Smooth muscle cell (in vitro differentiated cells): ENCODE results near the gene GRAP. TPM values are rescaled to one million over a fixed set of nuclear protein-coding genes. Genes with fewer than 3 reads are reported as not detected.

Experiments
- DNase-seq: peaks from one replicate; lab custom pipeline; 2025; ENCODE audit not compliant: unreplicated experiment; lab: John Stamatoyannopoulos, UW
- H2AFZ ChIP-seq: fragments of 200-600 bp; sonication (generic); 2 replicates; pipeline ENCODE4 v1.6.0; 2016; ENCODE audit warnings: antibody characterized with exemption, low read depth, mild to moderate bottlenecking
- H3F3A ChIP-seq: fragments of 200-600 bp; sonication (generic); 2 replicates; pipeline ENCODE4 v1.6.0; 2017; ENCODE audit warnings: antibody characterized with exemption, low read depth
- H3K27ac ChIP-seq: fragments of 200-600 bp; sonication (generic); 2 replicates; pipeline ENCODE4 v1.5.1; 2016; ENCODE audit warnings: low read depth, mild to moderate bottlenecking
- H3K27me3 ChIP-seq: fragments of 200-600 bp; sonication (generic); 2 replicates; pipeline ENCODE4 v1.6.1; 2016; ENCODE audit warnings: low read depth, mild to moderate bottlenecking
- H3K36me3 ChIP-seq: fragments of 200-600 bp; sonication (generic); 2 replicates; pipeline ENCODE4 v1.5.1; 2016; ENCODE audit warnings: low read depth
- H3K4me1 ChIP-seq: fragments of 200-600 bp; sonication (generic); 2 replicates; pipeline ENCODE4 v1.5.1; 2016; ENCODE audit warnings: low read depth
- H3K4me2 ChIP-seq: fragments of 200-600 bp; sonication (generic); 2 replicates; pipeline ENCODE4 v1.6.0; 2016; ENCODE audit warnings: mild to moderate bottlenecking
- H3K4me3 ChIP-seq: fragments of 200-600 bp; sonication (generic); 2 replicates; pipeline ENCODE4 v1.5.1; 2016; ENCODE audit warnings: mild to moderate bottlenecking
- H3K79me2 ChIP-seq: fragments of 200-600 bp; sonication (generic); 2 replicates; pipeline ENCODE4 v1.6.0; 2016; ENCODE audit warnings: low read depth, mild to moderate bottlenecking
- H3K9ac ChIP-seq: fragments of 200-600 bp; sonication (generic); 2 replicates; pipeline ENCODE4 v1.6.0; 2016; ENCODE audit warnings: low read depth
- H3K9me3 ChIP-seq: fragments of 200-600 bp; sonication (generic); replicated peaks from 2 replicates; pipeline ENCODE4 v1.5.1; 2016; ENCODE audit warnings: low read depth
- H4K20me1 ChIP-seq: fragments of 200-600 bp; sonication (generic); 2 replicates; pipeline ENCODE4 v1.6.0; 2016; ENCODE audit warnings: low read depth
- CTCF ChIP-seq: fragments of 200-600 bp; sonication (generic); IDR thresholded peaks from 2 replicates; pipeline ENCODE4 v1.5.1; 2017; ENCODE audit warnings: borderline replicate concordance, mild to moderate bottlenecking, antibody characterized with exemption; ENCODE audit not compliant: insufficient read depth, poor library complexity, severe bottlenecking
- WGBS: methylation state at CpG from one replicate; pipeline ENCODE4 v1.1.7; 2016; ENCODE audit warnings: low lambda C conversion rate; 5-methylcytosine and 5-hydroxymethylcytosine counted together
- polyA plus RNA-seq: library from polyadenylated mRNA; unstranded; fragments of >200 nt; fragmentation: Nextera tagmentation; extraction: Ambion mirVana; gene quantifications from 2 replicates; pipeline ENCODE4 v1.2.1, GENCODE V29; 2016
- total RNA-seq: library from RNA; depleted of rRNA; stranded (reverse); fragments of >200 nt; gene quantifications from 2 replicates; pipeline ENCODE4 v1.2.3, GENCODE V29; 2014

Gene GRAP
- total and polyA plus RNA-seq, 2 experiments from 2014 or later = 0.30 TPM; not detected in 1

- no peaks in the 10 kb centered on the region for H3F3A ChIP-seq
- peaks cover 21% of the 10 kb centered on the region for H3K79me2 ChIP-seq
- TF ChIP-seq CTCF = no peak
- WGBS = 58% methylated on average over 1 of the region's 1 CpG
- no peaks in the 10 kb centered on the region for H3K27me3 ChIP-seq
- no peaks in the 10 kb centered on the region for H3K4me1 ChIP-seq
- DNase-seq = no peak
- H3K9me3 ChIP-seq = peaks cover 8% of the 10 kb centered on the region
- H3K36me3 ChIP-seq = peaks cover 7% of the 10 kb centered on the region
- H3K4me2 ChIP-seq = no peak overlapping the region
- no peak overlapping the region for H3K9ac ChIP-seq
- H3K4me3 ChIP-seq = no peak overlapping the region
- no peak overlapping the region for H3K27ac ChIP-seq
- peaks cover 96% of the 10 kb centered on the region for H4K20me1 ChIP-seq
- no peak overlapping the region for H2AFZ ChIP-seq
Observed at GRCh38 chr17:18994631-18995030, 52.1 kb downstream of the GRAP start.

GRCh38 chr17:18993905-18994526 lies 52.7 kb downstream of the GRAP start:
- H3K4me3 ChIP-seq = no peak overlapping the region

GRCh38 chr17:18992454-18993130 lies 54.2 kb downstream of the GRAP start:
- H3K9ac ChIP-seq = no peak overlapping the region
- peaks cover 18% of the 10 kb centered on the region for H3K79me2 ChIP-seq

More at GRCh38 chr17:18993905-18994526, 52.7 kb downstream of the GRAP start:
- TF ChIP-seq CTCF = no peak
- 87% methylated on average over 16 of the region's 16 CpGs for WGBS
- no peak for DNase-seq
- Histone ChIP-seq H3K36me3 (peaks cover 7% of the 10 kb centered on the region), H3K4me1 (no peaks in the 10 kb centered on the region), H3K4me2 (no peak overlapping the region), H3K9me3 (peaks cover 8% of the 10 kb centered on the region), H3K9ac (no peak overlapping the region), H3K27me3 (no peaks in the 10 kb centered on the region), H4K20me1 (peaks cover 97% of the 10 kb centered on the region), H3F3A (no peaks in the 10 kb centered on the region), H3K79me2 (peaks cover 20% of the 10 kb centered on the region), H2AFZ (no peak overlapping the region), H3K27ac (no peak overlapping the region)

More at GRCh38 chr17:18992454-18993130, 54.2 kb downstream of the GRAP start:
- Histone ChIP-seq H3K36me3 (peaks cover 7% of the 10 kb centered on the region), H2AFZ (no peak overlapping the region), H3K4me2 (no peak overlapping the region), H3K4me1 (no peaks in the 10 kb centered on the region), H3K27ac (no peak overlapping the region), H3K9me3 (peaks cover 8% of the 10 kb centered on the region), H3K4me3 (no peak overlapping the region), H3K27me3 (no peaks in the 10 kb centered on the region), H3F3A (no peaks in the 10 kb centered on the region), H4K20me1 (peaks cover 94% of the 10 kb centered on the region)
- WGBS = 92% methylated on average over 21 of the region's 22 CpGs
- TF ChIP-seq CTCF = no peak
- DNase-seq = no peak
